ENCODE results near the gene CAPN3.
"Not testable (repeated sequence)": the region's sequence is repeated elsewhere in the genome, so short reads cannot be mapped to it uniquely, and the experiment has no call there.

Gene CAPN3

GRCh38 chr15:42359249-42359648 is at the start of gene CAPN3:
Gene CAPN3 (plus strand): TSS chr15:42359501. CDS start chr15:42359806, 305 bp downstream.
- DNase-seq, result no peak

- DNase-seq, result no peak
These were observed 45.8 kb upstream of the CAPN3 start for GRCh38 chr15:42313463-42313862.

GRCh38 chr15:42314818-42315217 is 44.5 kb upstream of the CAPN3 start:
- no peak for DNase-seq

- DNase-seq, result no peak
These were observed 43.8 kb upstream of the CAPN3 start for GRCh38 chr15:42315521-42315920.

GRCh38 chr15:42316282-42316805 is 43.0 kb upstream of the CAPN3 start:
- not testable (repeated sequence) for DNase-seq

- no peak for DNase-seq
These were observed 40.1 kb upstream of the CAPN3 start for GRCh38 chr15:42319206-42319605.

GRCh38 chr15:42324308-42324707 is 35.0 kb upstream of the CAPN3 start:
- no peak for DNase-seq

GRCh38 chr15:42329161-42329560 is 30.1 kb upstream of the CAPN3 start:
- DNase-seq, result no peak

GRCh38 chr15:42329992-42330391 is 29.3 kb upstream of the CAPN3 start:
- no peak for DNase-seq

- no peak for DNase-seq
These were observed 28.1 kb upstream of the CAPN3 start for GRCh38 chr15:42331235-42331634.

- DNase-seq, result no peak
These were observed 27.0 kb upstream of the CAPN3 start for GRCh38 chr15:42332331-42332730.

- no peak for DNase-seq
These were observed 24.2 kb upstream of the CAPN3 start for GRCh38 chr15:42335074-42335473.

- DNase-seq, result not testable (repeated sequence)
These were observed 22.7 kb upstream of the CAPN3 start for GRCh38 chr15:42336650-42337049.

- DNase-seq, result not testable (repeated sequence)
These were observed 22.2 kb upstream of the CAPN3 start for GRCh38 chr15:42337104-42337503.

- DNase-seq, result no peak
These were observed 20.8 kb upstream of the CAPN3 start for GRCh38 chr15:42338500-42338899.

- DNase-seq, result no peak
These were observed 15.6 kb upstream of the CAPN3 start for GRCh38 chr15:42343596-42344232.

GRCh38 chr15:42344763-42345162 is 14.5 kb upstream of the CAPN3 start:
- no peak for DNase-seq

- DNase-seq, result no peak
These were observed 13.8 kb upstream of the CAPN3 start for GRCh38 chr15:42345504-42345903.

- no peak for DNase-seq
These were observed 11.2 kb upstream of the CAPN3 start for GRCh38 chr15:42348083-42348482.

- DNase-seq, result no peak
These were observed 10.1 kb upstream of the CAPN3 start for GRCh38 chr15:42349186-42349585.

GRCh38 chr15:42352401-42352800 is 6.9 kb upstream of the CAPN3 start:
- no peak for DNase-seq

- DNase-seq, result no peak
These were observed 6.2 kb upstream of the CAPN3 start for GRCh38 chr15:42353061-42353460.

- no peak for DNase-seq
These were observed 4.5 kb upstream of the CAPN3 start for GRCh38 chr15:42354824-42355223.

- no peak for DNase-seq
These were observed 4.0 kb upstream of the CAPN3 start for GRCh38 chr15:42355291-42355690.

GRCh38 chr15:42356851-42357250 is 2.5 kb upstream of the CAPN3 start:
- DNase-seq, result no peak
